SK-MEL-5 (cell line): ENCODE measurements around the gene AGGF1. TPM values are rescaled to one million over a fixed set of nuclear protein-coding genes. Genes with fewer than 3 reads are reported as not detected.
"Not testable (repeated sequence)": the region's sequence is repeated elsewhere in the genome, so short reads cannot be mapped to it uniquely, and the experiment has no call there.

Experiments used
- DNase-seq: peaks from one replicate; pipeline ENCODE4 v3.0.0-alpha.2; 2016; ENCODE audit warnings: low read depth, low spot score
- in situ Hi-C: cut with HindIII; loops from 2 replicates; pipeline ENCODE4 v1.10.0; 2016; ENCODE audit warnings: low sequenced_read_pairs, high pct_unique_total_duplicates, low pct_unique_long_range_greater_than_20kb
- total RNA-seq: library from RNA; depleted of rRNA; stranded (reverse); fragments of >200 nt; shearing (Covaris generic); gene quantifications from 2 replicates; pipeline ENCODE4 v1.2.3, GENCODE V29; 2014

Gene AGGF1
- total RNA-seq, 1 experiment from 2014 or later: 39.1 TPM

DNA sequence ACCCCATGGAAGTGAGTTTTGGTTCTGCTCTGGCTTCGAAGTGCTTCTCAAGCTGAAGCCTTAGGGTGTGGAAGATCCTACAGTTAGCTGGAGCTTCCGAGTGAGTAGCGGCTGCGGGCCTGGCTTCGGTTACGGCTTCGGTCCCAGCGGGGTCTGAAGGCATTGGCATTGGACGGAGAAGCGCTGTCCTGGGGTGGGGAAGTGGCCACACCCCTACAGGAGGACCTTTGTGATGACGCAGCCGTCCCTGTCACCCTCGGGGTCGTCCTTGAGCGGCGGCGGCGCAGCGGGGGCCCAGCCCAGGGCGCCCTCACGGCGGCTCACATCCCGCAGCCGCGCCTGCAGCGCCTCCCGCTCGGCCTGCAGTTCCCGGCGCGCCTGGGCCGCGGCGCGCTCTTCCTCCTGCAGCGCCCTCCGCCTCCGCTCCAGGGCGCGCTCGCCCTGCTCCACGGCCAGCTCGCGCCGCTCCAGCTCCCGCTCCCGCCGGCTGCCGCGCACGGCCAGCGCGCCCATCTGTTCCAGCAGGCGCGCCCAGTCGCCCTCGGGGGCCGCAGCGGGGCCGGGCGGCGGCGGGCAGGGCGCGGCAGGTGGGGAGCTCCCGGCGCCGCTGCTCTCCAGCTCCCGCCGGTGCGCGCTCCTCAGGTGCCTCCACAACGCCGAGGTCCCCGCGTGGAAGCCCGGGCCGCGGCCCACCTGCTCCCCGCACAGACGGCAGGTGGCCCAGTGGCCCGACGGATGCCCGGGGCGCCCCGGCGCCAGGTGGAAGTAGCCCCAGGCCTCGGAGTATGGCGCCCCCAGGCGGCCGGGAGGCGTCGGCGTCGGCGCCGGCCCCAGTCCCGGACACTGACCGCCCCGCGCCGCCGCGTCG lies 47.0 kb downstream of the AGGF1 start:
- in situ Hi-C loops: no loop called here
- DNase-seq: no peak

DNA sequence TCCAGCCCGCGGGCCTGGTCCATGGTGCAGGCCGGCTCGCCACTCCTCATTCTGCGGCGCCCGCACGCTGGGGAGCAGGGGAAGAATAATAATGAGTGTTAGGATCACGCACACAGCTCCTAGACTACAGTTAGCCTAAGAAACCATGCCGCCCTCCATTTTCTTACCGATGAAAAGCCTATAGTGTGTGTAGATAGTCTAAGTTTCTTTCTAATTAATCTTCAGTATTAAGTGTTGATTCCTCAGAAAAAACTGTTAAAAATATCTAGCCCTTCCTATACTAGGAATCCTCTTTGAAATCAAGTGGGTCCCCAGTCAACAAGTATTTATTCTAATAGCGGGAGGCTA lies 47.6 kb downstream of the AGGF1 start:
- DNase-seq: no peak
- in situ Hi-C loops: no loop called here

DNA sequence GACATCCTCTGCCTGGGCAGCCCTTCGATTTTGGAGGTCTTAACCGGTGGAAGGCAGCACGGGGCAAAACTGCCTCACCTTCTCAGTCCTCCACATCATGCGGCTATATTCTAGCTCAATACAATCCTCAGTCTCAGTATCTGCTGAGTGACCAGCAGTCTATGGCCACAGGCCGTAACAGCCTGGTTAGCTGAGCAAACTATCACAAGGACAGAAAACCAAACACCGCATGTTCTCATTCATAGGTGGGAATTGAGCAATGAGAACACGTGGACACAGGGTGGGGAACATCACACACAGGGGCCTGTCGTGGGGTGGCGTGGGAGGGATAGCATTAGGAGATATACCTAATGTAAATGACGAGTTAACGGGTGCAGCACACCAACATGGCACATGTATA lies 50.3 kb downstream of the AGGF1 start:
- in situ Hi-C loops, DNase-seq: not testable (repeated sequence)

DNA sequence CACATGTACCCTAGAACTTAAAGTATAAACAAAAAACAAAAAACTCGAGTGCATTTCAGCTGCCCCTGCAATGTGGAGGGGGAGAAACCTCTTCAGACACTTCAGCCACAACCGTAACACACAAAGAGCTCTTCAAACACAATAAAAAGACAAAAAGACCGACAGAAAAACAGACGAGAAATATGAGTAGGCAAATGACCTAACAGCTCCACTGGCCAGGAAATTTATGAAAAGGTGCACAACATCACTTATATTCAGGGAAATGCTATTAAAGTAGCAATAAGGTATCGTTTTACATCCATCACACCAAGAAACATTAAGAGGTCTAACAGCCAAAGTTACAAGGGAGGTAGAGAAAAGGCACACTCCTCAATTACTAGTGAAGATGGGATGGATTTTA lies 50.7 kb downstream of the AGGF1 start:
- no peak for DNase-seq
- in situ Hi-C loops: no loop called here

DNA sequence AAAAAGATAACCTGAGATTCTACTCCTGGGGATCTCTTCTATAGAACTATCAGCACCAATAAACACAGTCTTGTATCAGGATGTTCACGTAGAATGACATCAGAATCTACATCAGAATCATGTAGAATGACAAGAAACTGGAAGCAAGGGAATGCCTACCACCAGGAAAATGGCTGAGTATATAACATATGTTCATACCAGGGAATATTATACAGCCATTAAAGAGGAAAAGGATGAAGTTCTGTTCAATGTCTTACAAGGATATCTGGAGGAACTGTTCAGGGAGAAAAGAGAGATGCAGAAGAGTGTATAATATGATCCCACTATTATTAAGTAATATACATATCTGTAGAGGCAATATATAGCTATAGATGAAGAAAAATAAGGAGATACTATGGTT lies 52.1 kb downstream of the AGGF1 start:
- no peak for DNase-seq
- in situ Hi-C loops: no loop called here

DNA sequence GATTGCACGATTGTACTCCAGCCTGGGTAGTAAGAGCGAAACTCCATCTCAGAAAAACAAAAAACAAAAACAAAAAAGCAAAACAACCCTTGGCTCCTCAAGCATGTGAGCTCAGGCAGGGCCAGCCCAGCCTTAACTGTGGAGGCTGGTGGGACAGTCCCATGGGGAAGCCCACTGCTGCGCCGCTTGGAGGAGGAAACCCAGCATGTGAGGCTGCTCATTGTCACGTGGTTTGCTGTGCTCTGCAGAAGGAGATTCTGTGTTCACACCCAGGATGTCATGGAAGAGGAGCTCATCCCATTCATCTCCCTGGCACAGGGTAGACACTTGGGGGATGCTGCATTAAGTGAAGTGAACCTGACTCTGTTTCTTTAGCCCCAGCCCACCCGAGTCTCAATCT lies 52.9 kb downstream of the AGGF1 start:
- no peak for DNase-seq
- in situ Hi-C loops: no loop called here

DNA sequence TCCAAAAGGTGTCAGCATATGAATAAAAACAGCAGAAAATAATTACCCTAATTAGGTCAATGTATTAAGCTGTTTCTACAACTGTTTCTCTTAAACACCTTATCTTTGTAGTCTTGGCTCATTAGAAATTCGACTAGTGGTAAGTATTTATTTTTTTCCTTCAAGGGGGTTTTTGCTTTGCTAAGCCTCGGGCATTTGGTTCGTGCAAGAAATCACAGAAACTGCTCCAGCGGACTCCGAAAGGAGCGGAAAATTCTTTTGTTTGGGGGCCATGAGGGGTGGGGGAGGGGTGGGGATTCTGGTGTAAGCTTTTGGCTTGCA lies 56.1 kb downstream of the AGGF1 start:
- DNase-seq: no peak
- in situ Hi-C loops: no loop called here

DNA sequence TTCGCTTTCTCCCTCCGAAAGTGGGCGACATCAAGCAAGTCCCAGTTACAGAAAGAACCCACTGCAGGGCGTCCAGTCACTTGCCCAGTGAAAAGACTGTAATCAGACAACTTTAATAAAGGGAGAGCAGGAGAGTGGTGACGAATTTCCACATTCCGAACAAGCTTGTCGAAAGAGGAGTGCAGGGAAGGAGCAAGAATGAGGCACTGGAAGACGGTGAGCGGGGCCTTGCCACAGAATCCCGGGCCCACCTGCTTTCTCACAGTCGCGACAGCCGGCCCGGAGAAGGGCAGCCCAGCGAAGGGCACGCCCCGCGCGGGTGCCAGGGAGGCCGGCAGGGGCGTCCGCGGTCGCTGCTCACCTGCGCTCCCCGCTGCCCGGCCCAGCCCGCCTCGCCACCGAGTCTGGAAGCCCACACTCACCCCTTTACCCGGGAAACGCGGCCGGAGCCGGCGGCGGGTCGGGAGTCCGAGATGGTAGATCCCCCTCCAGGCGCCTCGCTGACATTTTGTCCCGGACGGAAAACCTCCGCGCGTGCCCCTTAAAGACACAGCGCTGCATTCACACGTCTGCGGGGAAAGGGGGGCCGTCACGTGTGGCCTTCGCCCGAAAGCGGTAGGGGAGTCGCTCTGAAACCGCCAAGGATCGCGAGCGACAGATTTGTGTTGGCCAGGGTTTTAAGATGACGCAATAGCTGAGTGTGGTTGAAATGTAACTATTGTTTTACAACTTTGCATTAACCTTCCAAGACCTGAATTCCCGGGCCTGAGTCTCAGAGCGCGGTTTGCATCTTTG lies 56.7 kb downstream of the AGGF1 start, which contains the start of gene ZBED3:
Gene ZBED3 (minus strand): TSS at position 597 of the 795 bp plus-strand sequence. CDS start 9,407 bp downstream, outside the sequence.
- peak; percentile 81 for DNase-seq
- in situ Hi-C loops: no loop called here

DNA sequence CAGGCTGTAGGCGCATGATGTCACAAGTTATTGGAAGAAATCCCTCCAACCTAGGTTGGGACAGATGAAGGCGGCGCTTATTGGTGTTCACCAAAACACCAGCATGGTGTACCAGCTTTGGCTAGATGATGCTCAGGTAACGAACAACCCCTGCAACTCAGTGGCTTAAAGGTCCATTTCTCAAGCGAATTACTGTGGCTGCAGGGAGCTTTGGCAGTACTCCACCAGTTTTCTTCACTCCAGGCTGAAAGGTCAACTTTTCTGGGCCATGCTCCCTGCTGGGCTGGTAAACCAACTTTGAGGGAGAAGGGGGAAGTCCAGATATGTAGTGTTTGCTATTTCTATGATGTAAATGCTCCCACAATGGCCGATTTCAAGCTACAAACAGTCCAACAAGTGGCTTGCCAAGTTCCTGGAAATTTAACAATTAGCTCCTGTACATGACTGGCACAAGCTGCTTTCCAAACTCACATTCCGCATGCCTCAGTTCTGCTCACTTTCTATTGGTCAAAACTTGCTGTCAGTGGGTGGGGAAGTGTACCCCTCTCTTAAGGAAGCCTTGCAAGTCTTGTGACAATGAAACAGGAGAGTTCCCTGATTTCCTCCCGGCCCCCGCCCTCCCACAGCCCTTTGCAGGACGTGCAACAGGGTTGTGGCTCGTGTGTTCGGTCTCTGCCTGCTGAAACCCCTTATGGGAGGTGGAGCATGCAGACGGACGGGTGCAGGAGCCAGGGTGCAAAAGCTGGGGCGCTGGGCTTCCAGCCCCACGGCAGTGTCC lies 57.5 kb downstream of the AGGF1 start:
- peak; percentile 16 for DNase-seq
- in situ Hi-C loops: no loop called here

DNA sequence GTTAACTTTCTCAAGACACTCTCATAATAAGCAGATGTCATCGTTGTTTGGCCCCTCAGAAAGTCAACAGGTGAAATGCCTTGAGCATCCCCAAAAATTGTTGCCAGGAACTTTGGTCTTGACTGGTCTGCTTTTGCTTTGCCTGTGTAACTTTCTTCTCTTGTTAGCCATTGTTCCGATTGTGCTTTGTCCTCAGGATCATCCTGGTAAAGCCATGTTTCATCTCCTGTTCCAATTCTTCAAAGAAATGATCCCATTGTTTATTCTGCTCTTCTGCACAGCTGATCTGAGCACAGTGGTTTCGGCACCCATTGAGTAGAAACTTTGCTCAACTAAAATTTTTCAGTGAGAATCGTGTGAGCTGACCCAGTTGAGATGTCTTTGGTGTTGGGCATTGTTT lies 65.0 kb downstream of the AGGF1 start:
- in situ Hi-C loops: no loop called here
- no peak for DNase-seq

DNA sequence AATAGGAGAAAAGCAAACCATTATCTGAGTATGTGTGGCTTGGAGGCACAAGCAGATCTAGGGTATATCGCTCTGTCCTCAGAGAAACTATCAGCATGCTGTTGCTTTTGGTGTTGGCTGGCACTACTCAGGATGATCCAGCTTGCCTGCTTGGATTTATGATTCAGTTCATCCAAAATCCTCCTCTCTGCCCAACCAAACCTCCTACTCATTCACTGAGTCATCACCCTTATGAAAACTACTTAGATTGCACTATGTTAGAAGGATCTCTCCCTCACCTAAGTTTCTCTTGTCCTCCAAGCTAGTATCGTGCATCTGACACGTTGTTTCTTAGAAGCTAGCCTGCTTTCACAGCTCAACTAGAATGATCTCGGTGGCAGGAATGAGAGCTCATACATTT lies 71.1 kb downstream of the AGGF1 start:
- no peak for DNase-seq
- in situ Hi-C loops: no loop called here

DNA sequence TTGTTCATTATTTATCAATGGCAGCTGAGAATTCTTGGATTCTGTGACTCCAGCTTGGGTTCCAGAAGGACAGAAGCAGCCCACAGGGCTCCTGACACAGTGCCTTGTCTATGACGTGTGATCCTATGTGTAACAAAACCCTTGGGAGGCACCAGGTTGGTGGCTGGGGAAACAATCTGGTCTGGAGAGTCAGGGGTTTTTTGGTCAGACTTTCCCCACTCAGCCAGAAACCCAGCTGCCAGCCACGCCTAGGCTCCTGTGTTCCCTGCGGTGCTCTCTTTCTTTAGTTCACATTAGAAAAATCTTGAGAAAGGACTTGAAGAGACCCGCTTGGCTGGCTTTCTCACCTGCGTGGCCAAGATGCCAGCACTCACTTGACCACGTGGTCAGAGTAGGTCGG lies 72.3 kb downstream of the AGGF1 start:
- DNase-seq: no peak
- in situ Hi-C loops: no loop called here

DNA sequence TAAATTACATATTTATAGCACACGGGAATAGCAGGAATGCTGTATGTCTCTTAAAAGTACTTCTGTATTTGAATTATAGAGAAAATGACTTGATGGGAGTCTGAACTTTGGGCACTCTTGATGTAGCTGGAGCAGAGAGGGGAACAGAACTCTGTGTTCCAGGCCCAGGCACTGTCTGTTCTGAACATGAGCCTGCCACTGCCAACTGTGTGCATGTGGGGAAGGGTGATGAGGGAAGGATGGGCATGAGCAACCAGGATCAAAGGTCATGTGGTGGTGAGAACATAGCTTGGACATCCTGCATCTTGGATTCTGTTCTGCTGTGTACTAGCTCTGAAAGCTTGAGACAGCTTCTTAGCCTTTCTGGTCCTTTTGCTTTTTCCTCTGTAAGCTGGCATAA lies 73.3 kb downstream of the AGGF1 start:
- no peak for DNase-seq
- in situ Hi-C loops: no loop called here

DNA sequence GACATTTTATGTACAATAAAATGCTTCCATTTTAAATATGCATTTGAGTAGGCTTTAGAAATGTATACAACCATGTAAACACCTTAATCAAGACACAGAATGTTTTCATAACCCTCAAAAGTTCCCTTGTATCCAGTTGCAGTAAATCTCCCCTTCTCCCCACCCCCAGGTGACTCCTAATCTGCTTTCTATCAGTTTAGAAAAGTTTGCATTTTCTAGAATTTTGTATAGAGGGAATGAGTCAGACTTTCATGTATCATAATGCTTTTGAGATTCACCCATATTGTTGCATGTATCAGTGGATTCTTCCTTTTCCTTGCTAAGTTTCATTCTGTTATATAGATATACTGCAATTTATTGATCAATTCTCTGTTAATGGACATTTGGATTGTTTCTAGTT lies 74.6 kb downstream of the AGGF1 start:
- no peak for DNase-seq
- in situ Hi-C loops: no loop called here

DNA sequence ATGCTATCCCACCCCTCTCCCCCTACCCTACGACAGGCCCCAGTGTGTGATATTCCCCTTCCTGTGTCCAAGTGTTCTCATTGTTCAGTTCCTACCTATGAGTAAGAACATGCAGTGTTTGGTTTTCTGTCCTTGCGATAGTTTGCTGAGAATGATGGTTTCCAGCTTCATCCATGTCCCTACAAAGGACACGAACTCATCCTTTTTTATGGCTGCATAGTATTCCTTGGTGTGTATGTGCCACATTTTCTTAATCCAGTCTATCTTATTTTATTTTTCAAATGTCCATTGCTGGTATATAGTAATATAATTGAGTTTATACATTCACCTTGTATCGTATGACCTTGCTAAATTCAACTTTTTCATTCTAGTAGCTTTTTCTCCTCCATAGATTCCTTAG lies 76.8 kb downstream of the AGGF1 start:
- DNase-seq, in situ Hi-C loops: not testable (repeated sequence)
